ENCODE measurements around the gene SIPA1L3.

SIPA1L3 gene

DNA sequence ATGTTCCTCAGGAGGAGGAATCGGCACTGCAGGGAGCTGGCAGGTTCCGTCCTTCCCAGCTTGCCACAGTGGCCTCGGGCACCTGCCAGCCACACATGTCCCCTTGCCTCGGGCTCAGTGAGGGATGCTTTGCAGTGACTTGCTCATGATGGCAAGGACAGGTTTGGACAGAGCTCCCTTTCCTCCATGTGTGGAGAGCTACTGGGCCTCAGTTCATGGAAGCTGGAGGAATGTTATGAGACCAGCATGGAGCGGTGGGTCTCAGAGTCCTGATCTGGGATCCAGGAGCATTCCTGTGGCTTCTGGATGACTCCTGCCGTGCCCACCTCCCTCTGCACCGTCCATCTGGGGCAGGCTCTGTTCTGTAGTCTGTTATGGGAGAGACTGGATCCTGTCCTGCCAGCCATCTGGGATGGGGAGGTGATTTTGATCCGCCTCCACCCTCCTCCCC lies 59.2 kb downstream of the SIPA1L3 start:
- Histone ChIP-seq H3K36me3 (ENCODE audit: insufficient read depth, low read length) (no peaks in the 10 kb centered on the region), H3K9ac (ENCODE audit: low read depth, low read length) (no peak overlapping the region), H3K9me3 (ENCODE audit: control insufficient read depth, insufficient read depth, low read length) (no peaks in the 10 kb centered on the region), H3K4me1 (ENCODE audit: insufficient read depth, low read length) (peaks cover 9% of the 10 kb centered on the region; the same call in 1 of the 2 replicates)

- Histone ChIP-seq H3K9me3 (ENCODE audit: control insufficient read depth, insufficient read depth, low read length) (no peaks in the 10 kb centered on the region), H3K9ac (ENCODE audit: low read depth, low read length) (no peak overlapping the region), H3K36me3 (ENCODE audit: insufficient read depth, low read length) (no peaks in the 10 kb centered on the region), H3K4me1 (ENCODE audit: insufficient read depth, low read length) (peaks cover 9% of the 10 kb centered on the region; the same call in 1 of the 2 replicates)
Measured at GRCh38 chr19:37966662-37967231, 59.7 kb downstream of the SIPA1L3 start.

DNA sequence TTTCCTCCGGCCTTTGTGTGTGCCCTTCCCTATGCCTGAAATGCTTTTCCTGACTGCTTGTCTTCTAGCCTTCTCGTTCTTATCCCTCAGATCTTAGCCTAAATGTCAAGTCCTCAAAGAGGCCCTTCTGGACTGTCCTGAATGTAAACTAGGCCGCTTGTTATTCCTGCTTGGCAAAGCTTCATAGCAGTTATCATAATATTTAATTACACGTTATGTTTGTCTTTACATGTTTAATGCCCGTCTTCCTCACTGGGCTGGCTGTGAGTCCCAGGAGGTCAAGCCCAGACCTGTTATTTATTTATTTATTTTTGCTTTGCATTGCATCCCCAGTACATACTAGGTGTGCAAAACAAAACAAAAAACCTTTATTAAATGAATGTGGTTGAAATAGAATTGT lies 62.7 kb downstream of the SIPA1L3 start:
- Histone ChIP-seq H3K36me3 (ENCODE audit: insufficient read depth, low read length) (no peaks in the 10 kb centered on the region), H3K4me1 (ENCODE audit: insufficient read depth, low read length) (peaks cover 9% of the 10 kb centered on the region; the same call in 1 of the 2 replicates), H3K9ac (ENCODE audit: low read depth, low read length) (no peak overlapping the region)

GRCh38 chr19:37970699-37971098 lies 63.7 kb downstream of the SIPA1L3 start:
- H3K4me1 ChIP-seq (ENCODE audit: insufficient read depth, low read length), result peaks cover 9% of the 10 kb centered on the region; the same call in 1 of the 2 replicates
- H3K36me3 ChIP-seq (ENCODE audit: insufficient read depth, low read length), result no peaks in the 10 kb centered on the region
- H3K9ac ChIP-seq (ENCODE audit: low read depth, low read length), result no peak overlapping the region
- H3K9me3 ChIP-seq (ENCODE audit: control insufficient read depth, insufficient read depth, low read length), result no peaks in the 10 kb centered on the region

More for the DNA sequence above, 62.7 kb downstream of the SIPA1L3 start:
- no peaks in the 10 kb centered on the region for H3K9me3 ChIP-seq (ENCODE audit: control insufficient read depth, insufficient read depth, low read length)

DNA sequence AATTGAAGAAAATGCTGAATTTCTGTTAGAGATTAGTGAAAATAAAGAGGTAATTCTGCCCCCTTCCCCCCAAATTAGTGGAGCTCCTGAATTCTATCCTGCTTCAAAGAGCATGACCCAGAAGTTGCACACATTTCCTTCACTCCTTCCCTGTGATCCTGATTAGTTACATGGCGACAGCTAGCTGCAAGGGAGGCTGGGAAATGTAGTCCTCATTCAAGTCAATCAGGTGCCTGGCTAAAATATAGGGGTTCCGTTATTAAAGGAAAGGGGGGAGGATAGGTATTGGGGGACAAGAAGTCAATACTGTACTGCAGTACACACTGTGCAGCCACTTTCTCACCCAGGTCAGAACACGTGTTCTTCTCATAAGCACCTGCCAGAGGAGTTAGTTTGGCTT lies 65.8 kb downstream of the SIPA1L3 start:
- no peaks in the 10 kb centered on the region for H3K9me3 ChIP-seq (ENCODE audit: control insufficient read depth, insufficient read depth, low read length)
- H3K9ac ChIP-seq (ENCODE audit: low read depth, low read length), result no peak overlapping the region
- H3K4me1 ChIP-seq (ENCODE audit: insufficient read depth, low read length), result no peaks in the 10 kb centered on the region
- no peaks in the 10 kb centered on the region for H3K36me3 ChIP-seq (ENCODE audit: insufficient read depth, low read length)

DNA sequence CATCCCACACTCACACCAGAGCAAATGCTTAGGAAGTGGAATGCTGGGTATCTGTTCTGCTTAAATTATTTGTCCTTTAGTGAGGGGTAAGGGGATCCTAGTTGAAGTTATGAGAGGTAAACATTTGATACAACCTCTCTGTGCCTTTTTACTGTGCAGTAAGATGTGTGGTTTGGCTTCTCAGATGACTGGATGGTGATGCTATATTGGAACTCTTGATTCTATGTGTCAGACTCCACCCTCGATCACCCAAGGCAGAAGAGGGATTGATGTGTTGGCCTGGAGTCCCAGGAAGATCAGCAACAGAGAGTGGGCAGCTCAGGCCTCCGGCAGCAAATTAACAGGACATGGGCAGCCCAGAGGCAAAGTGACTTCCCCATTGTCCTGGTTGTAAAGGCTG lies 66.7 kb downstream of the SIPA1L3 start:
- H3K9ac ChIP-seq (ENCODE audit: low read depth, low read length), result no peak overlapping the region
- no peaks in the 10 kb centered on the region for H3K4me1 ChIP-seq (ENCODE audit: insufficient read depth, low read length)
- no peaks in the 10 kb centered on the region for H3K36me3 ChIP-seq (ENCODE audit: insufficient read depth, low read length)
- no peaks in the 10 kb centered on the region for H3K9me3 ChIP-seq (ENCODE audit: control insufficient read depth, insufficient read depth, low read length)

DNA sequence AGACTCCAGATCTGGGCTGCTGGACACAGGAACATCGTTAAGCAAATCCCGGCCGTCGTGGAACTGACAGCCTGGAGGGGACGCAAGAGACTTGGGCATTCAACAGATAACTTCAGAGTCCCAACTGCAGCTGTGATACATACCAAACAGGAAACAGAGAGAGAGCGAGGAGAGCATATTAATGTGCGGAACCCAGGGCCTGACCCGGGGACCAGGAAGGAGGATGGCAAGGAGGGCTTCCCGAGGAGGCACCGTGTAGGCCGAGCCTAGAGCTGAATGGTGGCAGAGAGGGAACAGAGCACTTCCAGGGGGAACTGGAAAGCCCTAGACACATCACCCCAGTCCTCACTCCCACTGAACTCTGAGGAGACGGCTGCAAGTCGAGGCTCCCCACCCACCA lies 68.1 kb downstream of the SIPA1L3 start:
- Histone ChIP-seq H3K9ac (ENCODE audit: low read depth, low read length) (no peak overlapping the region), H3K4me1 (ENCODE audit: insufficient read depth, low read length) (peaks cover 6% of the 10 kb centered on the region), H3K36me3 (ENCODE audit: insufficient read depth, low read length) (no peaks in the 10 kb centered on the region), H3K9me3 (ENCODE audit: control insufficient read depth, insufficient read depth, low read length) (no peaks in the 10 kb centered on the region)

- Histone ChIP-seq H3K9me3 (ENCODE audit: control insufficient read depth, insufficient read depth, low read length) (no peaks in the 10 kb centered on the region), H3K4me1 (ENCODE audit: insufficient read depth, low read length) (peaks cover 6% of the 10 kb centered on the region), H3K9ac (ENCODE audit: low read depth, low read length) (no peak overlapping the region), H3K36me3 (ENCODE audit: insufficient read depth, low read length) (no peaks in the 10 kb centered on the region)
Measured at GRCh38 chr19:37975596-37976515, 68.8 kb downstream of the SIPA1L3 start.

DNA sequence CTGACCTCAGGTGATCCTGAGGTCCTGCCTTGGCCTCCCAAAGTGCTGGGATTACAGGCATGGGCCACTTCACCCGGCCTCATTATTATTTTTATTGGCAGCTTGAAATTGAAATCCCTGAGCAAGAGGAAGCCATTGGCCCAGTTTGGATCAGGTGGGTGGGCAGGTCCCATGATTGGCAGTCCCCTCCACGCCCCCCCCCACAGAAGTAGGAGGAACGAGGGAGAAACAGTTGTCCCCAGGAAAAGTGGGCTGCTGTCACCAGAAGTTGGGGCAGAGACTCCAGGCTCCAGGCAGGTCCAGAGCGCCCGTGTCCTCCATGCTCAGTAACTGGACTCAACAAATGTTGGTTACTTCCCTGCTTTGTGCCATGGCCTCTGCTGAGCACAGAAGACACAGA lies 70.4 kb downstream of the SIPA1L3 start:
- no peaks in the 10 kb centered on the region for H3K36me3 ChIP-seq (ENCODE audit: insufficient read depth, low read length)
- H3K4me1 ChIP-seq (ENCODE audit: insufficient read depth, low read length), result peaks cover 6% of the 10 kb centered on the region
- no peak overlapping the region for H3K9ac ChIP-seq (ENCODE audit: low read depth, low read length)
- H3K9me3 ChIP-seq (ENCODE audit: control insufficient read depth, insufficient read depth, low read length), result no peaks in the 10 kb centered on the region

- H3K36me3 ChIP-seq (ENCODE audit: insufficient read depth, low read length), result no peaks in the 10 kb centered on the region
- no peak overlapping the region for H3K9ac ChIP-seq (ENCODE audit: low read depth, low read length)
- peaks cover 6% of the 10 kb centered on the region for H3K4me1 ChIP-seq (ENCODE audit: insufficient read depth, low read length)
- H3K9me3 ChIP-seq (ENCODE audit: control insufficient read depth, insufficient read depth, low read length), result no peaks in the 10 kb centered on the region
Measured at GRCh38 chr19:37977992-37978391, 71.0 kb downstream of the SIPA1L3 start.

DNA sequence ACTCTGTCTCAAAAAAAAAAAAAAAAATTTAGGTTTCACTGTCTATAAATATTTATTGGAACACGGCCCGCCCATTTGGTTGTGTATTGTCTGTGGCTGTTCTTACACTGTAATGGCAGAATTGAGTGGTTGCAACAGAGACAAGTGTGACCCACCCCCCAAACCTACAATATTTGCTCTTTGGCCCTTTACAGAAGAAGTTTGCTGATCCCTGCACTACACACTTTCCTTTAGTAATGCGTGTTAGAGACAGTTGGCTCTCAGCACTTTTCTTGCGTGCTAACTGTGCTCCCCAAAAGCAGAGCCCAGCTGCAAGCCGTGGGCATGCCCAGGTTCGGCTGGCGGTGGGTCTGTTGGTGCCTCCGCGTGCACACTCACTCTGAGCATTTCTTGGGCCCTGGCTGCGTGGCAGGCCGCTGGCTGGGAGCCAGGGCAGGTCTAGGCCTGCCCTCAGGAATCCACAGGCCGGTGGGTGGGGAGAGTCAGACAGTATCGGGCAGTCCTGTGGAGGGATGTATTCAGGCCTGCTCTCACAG lies 72.6 kb downstream of the SIPA1L3 start:
- Histone ChIP-seq H3K36me3 (ENCODE audit: insufficient read depth, low read length) (no peaks in the 10 kb centered on the region), H3K9me3 (ENCODE audit: control insufficient read depth, insufficient read depth, low read length) (no peaks in the 10 kb centered on the region), H3K9ac (ENCODE audit: low read depth, low read length) (no peak overlapping the region), H3K4me1 (ENCODE audit: insufficient read depth, low read length) (peaks cover 6% of the 10 kb centered on the region)

GRCh38 chr19:37980419-37981170 lies 73.6 kb downstream of the SIPA1L3 start:
- H3K9ac ChIP-seq (ENCODE audit: low read depth, low read length), result no peak overlapping the region

DNA sequence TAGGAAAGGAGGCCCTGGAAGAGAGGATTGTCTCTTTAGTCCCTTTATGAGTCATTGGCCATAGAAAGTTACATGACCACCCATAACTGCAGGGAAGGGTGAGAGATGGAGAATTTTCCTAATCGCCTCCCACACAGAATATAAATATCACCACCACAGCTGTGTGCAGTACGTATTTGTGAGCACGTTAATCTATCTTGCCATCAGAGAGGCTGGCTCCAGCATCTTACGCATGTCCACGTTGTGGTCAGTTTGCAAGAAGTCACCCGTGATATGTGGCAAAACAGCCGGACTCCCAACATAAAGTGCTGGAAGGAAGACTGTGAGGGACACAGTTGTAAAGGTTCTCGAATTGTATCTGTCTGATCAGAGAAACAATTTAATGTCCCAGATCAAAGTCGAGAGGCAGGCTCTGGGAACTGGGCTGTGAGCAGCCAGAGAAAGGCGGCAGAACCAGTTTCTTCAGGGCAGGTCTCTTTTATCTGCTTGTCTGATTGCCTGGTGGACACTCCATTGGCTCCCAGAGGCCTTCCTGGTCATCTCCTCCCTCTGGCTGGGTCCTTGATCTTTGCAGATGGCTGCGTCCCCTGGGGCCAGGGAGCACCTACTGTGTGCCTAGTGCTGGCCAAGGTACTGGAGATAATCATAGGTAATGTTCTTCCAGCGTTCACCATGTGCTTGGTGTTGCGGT lies 74.9 kb downstream of the SIPA1L3 start:
- Histone ChIP-seq H3K9ac (ENCODE audit: low read depth, low read length) (no peak overlapping the region), H3K36me3 (ENCODE audit: insufficient read depth, low read length) (no peaks in the 10 kb centered on the region), H3K9me3 (ENCODE audit: control insufficient read depth, insufficient read depth, low read length) (no peaks in the 10 kb centered on the region), H3K4me1 (ENCODE audit: insufficient read depth, low read length) (peaks cover 12% of the 10 kb centered on the region)

More at GRCh38 chr19:37980419-37981170, 73.6 kb downstream of the SIPA1L3 start:
- no peaks in the 10 kb centered on the region for H3K9me3 ChIP-seq (ENCODE audit: control insufficient read depth, insufficient read depth, low read length)
- H3K36me3 ChIP-seq (ENCODE audit: insufficient read depth, low read length), result no peaks in the 10 kb centered on the region
- peaks cover 6% of the 10 kb centered on the region for H3K4me1 ChIP-seq (ENCODE audit: insufficient read depth, low read length)

DNA sequence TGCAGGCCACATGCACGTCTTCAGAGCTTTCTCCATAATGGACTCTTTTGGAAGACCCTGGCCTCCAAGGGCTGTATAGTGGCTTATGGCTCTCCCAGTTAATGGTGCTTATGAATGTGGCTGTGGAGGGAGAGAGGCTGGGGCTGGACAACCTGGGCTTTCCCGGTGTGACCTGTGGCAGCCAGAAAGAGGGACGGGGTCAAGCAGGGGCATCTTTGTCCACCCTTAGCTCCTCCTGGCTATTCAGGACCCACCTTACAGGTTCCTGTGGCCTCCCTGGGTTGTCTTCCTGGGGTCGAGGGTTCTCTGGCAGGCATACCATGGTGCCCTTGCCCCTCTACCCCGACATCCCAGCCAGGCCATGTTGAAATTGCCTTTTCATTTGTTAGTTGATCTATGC lies 75.6 kb downstream of the SIPA1L3 start:
- Histone ChIP-seq H3K9me3 (ENCODE audit: control insufficient read depth, insufficient read depth, low read length) (no peaks in the 10 kb centered on the region), H3K9ac (ENCODE audit: low read depth, low read length) (no peak overlapping the region), H3K4me1 (ENCODE audit: insufficient read depth, low read length) (peaks cover 17% of the 10 kb centered on the region), H3K36me3 (ENCODE audit: insufficient read depth, low read length) (no peaks in the 10 kb centered on the region)
